Lower leg skin (tissue), 3 donors: ENCODE measurements around the gene MVB12B.

Source experiments
- CTCF ChIP-seq, 3 donors: fragments of 450-650 bp; IDR thresholded peaks; one replicate each; pipeline ENCODE4 v1.5.1; 2016; ENCODE audit warnings: antibody characterized with exemption in 3 of 3, mild to moderate bottlenecking in 3 of 3, moderate library complexity in 2 of 3
- POLR2A ChIP-seq, 2 donors: fragments of 450-650 bp; IDR thresholded peaks; one replicate each; pipeline ENCODE4 v1.6.1; 2016 to 2017; ENCODE audit warnings: antibody characterized with exemption in 2 of 2, mild to moderate bottlenecking in 1 of 2, moderate library complexity in 1 of 2

- no peak for TF ChIP-seq CTCF (IDR thresholded peaks at IDR 0.05)
- no peak for TF ChIP-seq POLR2A (IDR thresholded peaks at IDR 0.05)
These were observed 149.4 kb downstream of the MVB12B start for GRCh38 chr9:126475933-126476555.
